ENCODE data around the gene FZR1.

Gene FZR1

DNA sequence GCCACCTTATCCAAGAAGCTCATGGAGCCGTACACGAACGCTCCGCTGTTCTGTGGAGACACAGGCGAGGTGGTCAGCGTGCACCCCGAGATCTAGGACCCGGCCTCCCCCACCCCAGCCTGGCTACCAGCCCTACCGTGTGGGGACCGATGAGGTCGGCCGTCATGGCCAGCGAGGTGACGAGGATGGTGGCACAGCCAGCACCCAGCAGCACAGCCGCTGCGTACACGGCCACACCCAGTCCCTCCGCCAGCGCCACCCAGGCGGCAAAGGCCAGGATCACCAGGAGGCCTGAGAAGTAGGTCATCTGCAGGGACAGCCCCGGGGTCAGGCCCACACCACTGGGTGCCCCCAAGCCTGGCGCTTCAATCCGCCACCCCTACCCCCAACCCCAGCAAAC is 40.0 kb downstream of the FZR1 start:
- Histone ChIP-seq H3K27me3 (ENCODE audit: low read depth, low read length) (no peaks in the 10 kb centered on the region), H3K4me3 (ENCODE audit: low read depth in 1 of 2, low read length in 2 of 2) (no peak overlapping the region), H3K27ac (ENCODE audit: low read length) (no peak overlapping the region), H3K36me3 (ENCODE audit: control insufficient read depth in 1 of 2, insufficient read depth in 2 of 2, low read length in 2 of 2) (peaks cover 3 to 17% of the 10 kb centered on the region in 2 donors), H3K9me3 (ENCODE audit: control insufficient read depth in 1 of 2, low read length in 2 of 2) (no peaks in the 10 kb centered on the region), H3K4me1 (ENCODE audit: control insufficient read depth in 1 of 2, insufficient read depth in 2 of 2, low read length in 2 of 2) (no peaks in the 10 kb centered on the region)

DNA sequence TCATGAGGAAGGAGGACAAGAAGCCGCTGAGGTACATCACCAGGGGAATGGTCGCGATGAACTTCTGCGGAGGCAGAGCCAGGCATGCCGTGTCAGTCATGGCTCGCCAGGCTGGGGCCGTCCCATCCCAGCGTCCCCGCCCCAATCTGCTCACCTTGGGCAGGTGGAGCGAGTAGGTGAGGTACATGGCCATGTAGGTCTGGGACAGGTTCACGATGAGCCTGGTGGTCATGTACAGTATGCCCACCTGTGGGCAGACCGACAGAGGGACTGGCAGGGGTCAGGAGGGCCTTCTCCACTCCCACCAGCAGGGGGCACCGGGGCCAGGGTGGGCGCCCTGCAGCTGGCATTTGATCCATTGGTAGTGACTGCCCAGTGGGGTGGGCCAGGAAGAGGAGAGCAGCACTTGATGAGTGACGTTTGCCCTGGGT is 41.2 kb downstream of the FZR1 start:
- H3K4me3 ChIP-seq (ENCODE audit: low read depth in 1 of 2, low read length in 2 of 2): no peak overlapping the region
- peaks cover 3 to 17% of the 10 kb centered on the region in 2 donors for H3K36me3 ChIP-seq (ENCODE audit: control insufficient read depth in 1 of 2, insufficient read depth in 2 of 2, low read length in 2 of 2)
- no peak overlapping the region for H3K27ac ChIP-seq (ENCODE audit: low read length)
- no peaks in the 10 kb centered on the region for H3K9me3 ChIP-seq (ENCODE audit: control insufficient read depth in 1 of 2, low read length in 2 of 2)
- H3K4me1 ChIP-seq (ENCODE audit: control insufficient read depth in 1 of 2, insufficient read depth in 2 of 2, low read length in 2 of 2): no peaks in the 10 kb centered on the region
- no peaks in the 10 kb centered on the region for H3K27me3 ChIP-seq (ENCODE audit: low read depth, low read length)

DNA sequence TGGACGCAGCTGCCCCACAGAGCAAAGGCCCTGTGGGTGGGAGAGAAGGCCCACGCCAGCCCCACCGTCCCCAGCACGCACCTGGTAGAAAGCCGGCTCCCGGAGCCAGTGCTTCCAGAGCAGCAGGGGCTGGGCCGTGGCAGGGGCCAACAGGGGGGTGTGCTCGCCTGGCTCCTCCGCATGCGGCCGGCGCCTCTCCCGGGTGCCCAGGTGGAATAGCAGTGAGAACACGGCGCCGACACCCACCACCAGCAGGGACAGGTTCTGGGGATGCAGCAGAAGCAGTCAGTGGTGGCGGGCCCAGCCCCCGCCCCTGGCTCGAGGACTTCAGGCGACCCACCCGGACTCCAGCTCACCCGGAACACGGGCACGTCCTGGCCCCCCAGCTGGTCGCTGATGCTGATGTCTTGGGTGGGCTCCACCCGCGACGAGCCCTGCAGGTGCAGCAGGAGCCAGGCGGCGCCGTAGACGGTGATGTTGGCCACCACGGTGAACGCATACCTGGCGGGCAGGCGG is 41.7 kb downstream of the FZR1 start:
- Histone ChIP-seq H3K27me3 (ENCODE audit: low read depth, low read length) (no peaks in the 10 kb centered on the region), H3K27ac (ENCODE audit: low read length) (no peak overlapping the region), H3K4me1 (ENCODE audit: control insufficient read depth in 1 of 2, insufficient read depth in 2 of 2, low read length in 2 of 2) (no peaks in the 10 kb centered on the region), H3K9me3 (ENCODE audit: control insufficient read depth in 1 of 2, low read length in 2 of 2) (no peaks in the 10 kb centered on the region), H3K4me3 (ENCODE audit: low read depth in 1 of 2, low read length in 2 of 2) (no peak overlapping the region), H3K36me3 (ENCODE audit: control insufficient read depth in 1 of 2, insufficient read depth in 2 of 2, low read length in 2 of 2) (peaks cover 3 to 17% of the 10 kb centered on the region in 2 donors)

- Histone ChIP-seq H3K4me1 (ENCODE audit: control insufficient read depth in 1 of 2, insufficient read depth in 2 of 2, low read length in 2 of 2) (no peaks in the 10 kb centered on the region), H3K27me3 (ENCODE audit: low read depth, low read length) (no peaks in the 10 kb centered on the region), H3K9me3 (ENCODE audit: control insufficient read depth in 1 of 2, low read length in 2 of 2) (no peaks in the 10 kb centered on the region), H3K4me3 (ENCODE audit: low read depth in 1 of 2, low read length in 2 of 2) (no peak overlapping the region), H3K36me3 (ENCODE audit: control insufficient read depth in 1 of 2, insufficient read depth in 2 of 2, low read length in 2 of 2) (peaks cover 3 to 17% of the 10 kb centered on the region in 2 donors), H3K27ac (ENCODE audit: low read length) (no peak overlapping the region)
These were observed 42.5 kb downstream of the FZR1 start for GRCh38 chr19:3548606-3549005.

DNA sequence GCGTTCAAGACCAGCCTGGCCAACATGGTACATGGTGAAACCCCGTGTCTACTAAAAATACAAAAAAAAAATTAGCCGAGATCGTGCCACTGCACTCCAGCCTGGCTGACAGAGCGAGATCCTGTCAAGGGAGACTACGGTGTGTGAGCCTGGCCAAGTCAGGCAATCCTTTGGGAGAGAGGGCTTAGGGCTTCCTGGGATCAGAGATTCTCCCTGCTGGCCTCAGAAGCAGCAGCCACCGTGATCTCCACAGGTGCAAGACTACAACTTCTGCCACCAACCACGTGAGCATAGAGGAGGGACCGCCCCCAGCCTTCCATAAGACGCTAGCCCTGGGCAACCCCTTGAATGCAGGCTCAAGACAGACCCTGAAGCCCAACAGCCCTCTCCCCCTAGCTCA is 43.7 kb downstream of the FZR1 start:
- Histone ChIP-seq H3K27ac (ENCODE audit: low read length) (no peak overlapping the region), H3K36me3 (ENCODE audit: control insufficient read depth in 1 of 2, insufficient read depth in 2 of 2, low read length in 2 of 2) (peaks cover 3 to 17% of the 10 kb centered on the region in 2 donors)

DNA sequence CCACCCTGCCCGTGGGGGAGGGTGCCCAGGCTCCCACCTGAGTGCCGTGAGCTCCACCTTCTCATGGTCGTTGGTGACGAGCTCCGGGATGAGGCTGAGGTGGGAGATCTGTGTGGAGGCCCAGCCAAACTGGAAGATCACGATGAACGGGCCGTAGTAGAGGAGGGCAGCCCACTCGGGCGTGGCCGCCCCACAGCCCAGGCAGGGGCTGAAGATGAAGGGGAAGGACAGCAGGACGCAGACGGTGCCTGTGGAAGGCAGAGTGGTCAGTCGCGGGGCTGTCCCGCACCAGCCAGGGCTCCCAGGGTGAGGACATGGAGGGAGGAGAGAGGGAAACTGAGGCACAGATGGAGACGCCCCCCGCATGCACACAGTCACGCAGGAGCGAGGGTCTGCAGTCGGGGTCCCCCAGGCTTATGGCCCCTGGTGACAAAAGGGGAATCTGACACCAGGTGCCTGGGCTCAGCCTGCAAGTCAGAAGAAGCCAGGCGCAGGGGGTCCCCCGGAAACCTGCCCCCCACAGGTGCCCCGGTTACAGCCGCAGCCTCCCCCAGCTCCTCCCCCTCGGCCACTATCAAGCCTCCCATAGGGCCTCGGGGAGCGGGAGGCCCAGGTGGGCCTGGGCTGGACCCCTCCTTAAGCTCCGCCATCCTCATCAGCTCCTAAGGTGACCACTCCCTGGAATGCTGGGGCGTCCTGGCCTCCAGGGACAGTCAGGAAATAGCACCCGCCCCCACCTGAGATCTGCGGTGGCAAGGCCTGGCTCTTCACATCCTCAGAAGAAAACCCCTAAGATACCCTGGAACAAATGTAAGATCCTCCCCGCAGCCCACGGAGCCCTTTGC is 45.1 kb downstream of the FZR1 start:
- Histone ChIP-seq H3K4me1 (ENCODE audit: control insufficient read depth in 1 of 2, insufficient read depth in 2 of 2, low read length in 2 of 2) (peaks cover 0 to 9% of the 10 kb centered on the region in 2 donors), H3K4me3 (ENCODE audit: low read depth in 1 of 2, low read length in 2 of 2) (no peak overlapping the region), H3K9me3 (ENCODE audit: control insufficient read depth in 1 of 2, low read length in 2 of 2) (no peaks in the 10 kb centered on the region), H3K27me3 (ENCODE audit: low read depth, low read length) (no peaks in the 10 kb centered on the region), H3K27ac (ENCODE audit: low read length) (no peak overlapping the region), H3K36me3 (ENCODE audit: control insufficient read depth in 1 of 2, insufficient read depth in 2 of 2, low read length in 2 of 2) (peaks cover 0 to 8% of the 10 kb centered on the region in 2 donors)

More for the DNA sequence above, 43.7 kb downstream of the FZR1 start:
- no peak overlapping the region for H3K4me3 ChIP-seq (ENCODE audit: low read depth in 1 of 2, low read length in 2 of 2)
- no peaks in the 10 kb centered on the region for H3K9me3 ChIP-seq (ENCODE audit: control insufficient read depth in 1 of 2, low read length in 2 of 2)
- no peaks in the 10 kb centered on the region for H3K27me3 ChIP-seq (ENCODE audit: low read depth, low read length)
- no peaks in the 10 kb centered on the region for H3K4me1 ChIP-seq (ENCODE audit: control insufficient read depth in 1 of 2, insufficient read depth in 2 of 2, low read length in 2 of 2)

DNA sequence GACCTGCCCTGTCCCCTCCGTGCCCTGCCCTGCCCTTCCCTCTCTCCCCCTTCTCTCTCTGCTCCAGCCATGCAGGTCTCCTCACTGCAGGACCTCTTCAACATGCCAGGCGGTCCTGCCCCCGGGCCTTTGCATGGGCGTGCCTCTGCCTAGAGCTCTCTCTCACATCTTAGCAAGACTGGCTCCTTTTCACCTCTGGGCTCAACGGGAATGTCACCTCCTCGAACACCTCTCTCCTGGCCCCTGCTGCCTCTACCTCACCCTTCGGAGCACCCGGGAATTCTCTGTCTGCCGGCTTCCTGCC is 45.6 kb downstream of the FZR1 start:
- H3K27me3 ChIP-seq (ENCODE audit: low read depth, low read length): no peaks in the 10 kb centered on the region
- peaks cover 0 to 5% of the 10 kb centered on the region in 2 donors for H3K36me3 ChIP-seq (ENCODE audit: control insufficient read depth in 1 of 2, insufficient read depth in 2 of 2, low read length in 2 of 2)
- H3K9me3 ChIP-seq (ENCODE audit: control insufficient read depth in 1 of 2, low read length in 2 of 2): no peaks in the 10 kb centered on the region
- H3K4me1 ChIP-seq (ENCODE audit: control insufficient read depth in 1 of 2, insufficient read depth in 2 of 2, low read length in 2 of 2): peaks cover 0 to 15% of the 10 kb centered on the region in 2 donors
- H3K4me3 ChIP-seq (ENCODE audit: low read depth in 1 of 2, low read length in 2 of 2): no peak overlapping the region
- H3K27ac ChIP-seq (ENCODE audit: low read length): no peak overlapping the region

DNA sequence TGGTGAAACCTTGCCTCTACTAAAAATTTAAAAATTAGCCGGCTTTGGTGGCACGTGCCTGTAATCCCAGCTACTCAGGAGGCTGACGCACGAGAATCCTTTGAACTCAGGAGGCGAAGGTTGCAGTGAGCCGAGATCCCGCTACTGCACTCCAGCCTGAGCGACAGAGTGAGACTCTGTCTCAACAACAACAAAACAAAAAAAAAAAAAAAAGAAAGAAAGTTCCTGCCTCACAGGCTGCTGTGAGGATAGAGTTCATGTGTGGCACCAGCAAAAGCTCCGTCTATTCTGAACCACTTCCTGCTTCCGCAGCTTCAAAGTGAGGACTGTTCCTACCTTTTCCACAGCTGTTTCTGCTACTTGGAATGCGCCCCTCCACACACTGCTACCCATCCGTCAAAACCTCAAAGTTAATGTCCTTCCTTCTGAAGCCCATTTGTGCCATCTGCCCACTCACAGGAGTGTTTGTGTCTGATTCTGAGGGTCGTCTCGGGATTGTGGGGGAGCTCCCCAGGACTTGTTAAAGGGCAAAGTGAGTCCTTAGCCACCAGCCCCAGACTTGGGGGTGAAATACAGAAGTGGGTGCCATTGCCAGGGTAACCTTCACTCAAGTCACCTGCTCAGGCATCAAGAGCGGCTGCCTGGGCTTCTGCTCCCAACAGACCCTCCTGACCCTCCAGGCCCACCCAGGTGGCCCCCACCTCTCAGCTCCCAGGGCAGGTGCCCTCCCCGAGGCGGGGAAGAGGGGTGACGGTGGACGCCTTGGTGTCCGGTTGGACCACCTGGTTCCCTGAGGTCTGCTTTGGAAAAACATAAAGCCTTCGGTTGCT is 48.4 kb downstream of the FZR1 start:
- Histone ChIP-seq H3K4me3 (ENCODE audit: low read depth in 1 of 2, low read length in 2 of 2) (no peak overlapping the region), H3K27ac (ENCODE audit: low read length) (no peak overlapping the region), H3K9me3 (ENCODE audit: control insufficient read depth in 1 of 2, low read length in 2 of 2) (no peaks in the 10 kb centered on the region), H3K27me3 (ENCODE audit: low read depth, low read length) (no peaks in the 10 kb centered on the region), H3K36me3 (ENCODE audit: control insufficient read depth in 1 of 2, insufficient read depth in 2 of 2, low read length in 2 of 2) (no peaks in the 10 kb centered on the region), H3K4me1 (ENCODE audit: control insufficient read depth in 1 of 2, insufficient read depth in 2 of 2, low read length in 2 of 2) (peaks cover 0 to 17% of the 10 kb centered on the region in 2 donors)

DNA sequence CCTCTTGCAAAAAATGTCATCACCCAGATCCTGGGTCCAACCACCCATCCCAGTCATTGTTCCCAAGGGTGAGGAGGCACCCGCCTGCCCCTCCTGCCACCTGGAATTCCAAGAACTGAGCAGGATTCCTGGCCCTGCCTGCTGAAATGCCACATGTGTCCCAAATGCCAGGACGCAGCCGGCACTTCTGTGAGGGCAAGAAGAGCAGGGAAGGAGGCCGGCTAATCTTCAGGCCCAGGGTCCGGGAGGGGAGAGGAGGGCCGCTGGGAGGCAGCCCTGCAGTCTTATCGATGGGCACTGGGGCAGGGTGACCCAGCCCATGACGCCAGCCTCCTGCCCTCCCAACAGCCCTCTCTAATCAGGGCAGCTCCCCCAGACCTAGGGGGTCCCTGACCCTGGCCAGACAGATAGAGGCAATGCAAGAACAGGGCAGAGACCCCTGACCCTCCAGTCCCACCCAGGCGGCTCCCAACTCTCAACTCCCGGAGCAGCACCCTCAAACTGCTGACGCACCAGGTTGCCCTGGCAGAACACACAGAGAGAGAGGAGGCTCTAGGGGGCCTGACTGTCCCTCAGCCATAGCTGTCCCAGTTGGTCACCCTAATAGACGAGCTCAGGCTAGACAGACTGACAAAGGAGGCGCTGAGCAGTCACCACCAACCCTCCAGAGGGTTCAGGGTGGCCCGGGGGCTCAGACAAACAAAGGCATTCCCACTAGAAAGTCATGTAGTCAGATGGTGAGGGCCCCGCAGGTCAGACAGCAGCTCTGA is 49.7 kb downstream of the FZR1 start:
- Histone ChIP-seq H3K36me3 (ENCODE audit: control insufficient read depth in 1 of 2, insufficient read depth in 2 of 2, low read length in 2 of 2) (no peaks in the 10 kb centered on the region), H3K4me1 (ENCODE audit: control insufficient read depth in 1 of 2, insufficient read depth in 2 of 2, low read length in 2 of 2) (peaks cover 0 to 17% of the 10 kb centered on the region in 2 donors), H3K27ac (ENCODE audit: low read length) (no peak overlapping the region), H3K9me3 (ENCODE audit: control insufficient read depth in 1 of 2, low read length in 2 of 2) (no peaks in the 10 kb centered on the region), H3K27me3 (ENCODE audit: low read depth, low read length) (no peaks in the 10 kb centered on the region), H3K4me3 (ENCODE audit: low read depth in 1 of 2, low read length in 2 of 2) (peak overlapping the region; percentile 79 to 94)

DNA sequence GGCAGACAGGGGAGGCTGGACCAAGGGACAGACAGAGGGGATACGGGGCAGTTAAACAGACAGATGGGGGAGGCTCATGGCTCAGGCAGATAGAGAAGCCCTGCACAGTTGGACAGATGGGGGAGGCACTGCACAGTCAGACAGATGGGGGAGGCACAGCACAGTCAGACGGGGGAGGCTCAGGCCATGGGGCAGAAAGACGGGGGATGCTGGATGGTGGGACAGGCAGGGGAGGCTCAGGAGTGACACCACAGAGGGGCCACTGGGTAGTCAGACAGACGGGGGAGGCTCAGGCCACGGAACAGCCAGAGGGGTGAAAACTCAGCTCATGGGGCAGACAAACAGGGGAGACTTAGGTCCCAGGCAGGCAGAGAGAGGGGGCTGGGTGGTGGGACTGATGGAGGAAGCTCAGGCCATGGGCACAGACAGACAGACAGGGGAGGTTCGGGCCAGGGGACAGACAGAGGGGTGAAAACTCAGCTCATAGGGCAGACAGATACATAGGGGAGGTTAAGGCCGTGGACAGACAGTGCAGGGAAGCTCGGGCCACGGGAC is 50.4 kb downstream of the FZR1 start:
- H3K27me3 ChIP-seq (ENCODE audit: low read depth, low read length): no peaks in the 10 kb centered on the region
- H3K27ac ChIP-seq (ENCODE audit: low read length): no peak overlapping the region
- H3K4me1 ChIP-seq (ENCODE audit: control insufficient read depth in 1 of 2, insufficient read depth in 2 of 2, low read length in 2 of 2): peaks cover 0 to 17% of the 10 kb centered on the region in 2 donors
- peak overlapping the region; percentile 79 to 94 for H3K4me3 ChIP-seq (ENCODE audit: low read depth in 1 of 2, low read length in 2 of 2)
- no peaks in the 10 kb centered on the region for H3K9me3 ChIP-seq (ENCODE audit: control insufficient read depth in 1 of 2, low read length in 2 of 2)
- no peaks in the 10 kb centered on the region for H3K36me3 ChIP-seq (ENCODE audit: control insufficient read depth in 1 of 2, insufficient read depth in 2 of 2, low read length in 2 of 2)
